Measurements from ENCODE around the gene SBNO2. TPM values are rescaled to one million over a fixed set of nuclear protein-coding genes. Genes with fewer than 3 reads are reported as not detected.

SBNO2 gene
- total RNA-seq, 3 donors from 2014 or later, result 58.0 to 86.6 (median 74.6) TPM

- Histone ChIP-seq H3K36me3 (ENCODE audit: low read depth) (no peaks in the 10 kb centered on the region), H3K4me3 (no peak overlapping the region), H3K9me3 (no peaks in the 10 kb centered on the region), H3K4me1 (ENCODE audit: low read depth) (peaks cover 2% of the 10 kb centered on the region)
- DNase-seq (no peak), ATAC-seq (no peak)
- no peak for TF ChIP-seq CTCF (IDR thresholded peaks at IDR 0.05)
- intact Hi-C loops (cut with DNase I, micrococcal nuclease), result no loop called here
Measured at GRCh38 chr19:1149259-1150045, 24.6 kb downstream of the SBNO2 start.

- TF ChIP-seq CTCF (IDR thresholded peaks at IDR 0.05), result no peak
- Histone ChIP-seq H3K36me3 (ENCODE audit: low read depth) (no peaks in the 10 kb centered on the region), H3K9me3 (no peaks in the 10 kb centered on the region), H3K4me1 (ENCODE audit: low read depth) (no peaks in the 10 kb centered on the region), H3K4me3 (no peak overlapping the region)
- intact Hi-C loops (cut with DNase I, micrococcal nuclease), result no loop called here
- DNase-seq (no peak), ATAC-seq (no peak)
Measured at GRCh38 chr19:1147934-1148549, 26.0 kb downstream of the SBNO2 start.

GRCh38 chr19:1146858-1147780 lies 26.9 kb downstream of the SBNO2 start:
- intact Hi-C loops (cut with DNase I, micrococcal nuclease), result no loop called here
- no peak for TF ChIP-seq CTCF (IDR thresholded peaks at IDR 0.05)
- Histone ChIP-seq H3K9me3 (no peaks in the 10 kb centered on the region), H3K4me1 (ENCODE audit: low read depth) (no peaks in the 10 kb centered on the region), H3K4me3 (no peak overlapping the region), H3K36me3 (ENCODE audit: low read depth) (no peaks in the 10 kb centered on the region)
- ATAC-seq, result no peak
- DNase-seq, result no peak

- no peaks in the 10 kb centered on the region for H3K36me3 ChIP-seq (ENCODE audit: low read depth)
- ATAC-seq (no peak), DNase-seq (no peak)
- TF ChIP-seq CTCF (IDR thresholded peaks at IDR 0.05), result no peak
- intact Hi-C loops (cut with DNase I, micrococcal nuclease), result no loop called here
- H3K4me1 ChIP-seq (ENCODE audit: low read depth), result no peaks in the 10 kb centered on the region
- H3K4me3 ChIP-seq, result no peak overlapping the region
- no peaks in the 10 kb centered on the region for H3K9me3 ChIP-seq
Measured at GRCh38 chr19:1146412-1146699, 27.7 kb downstream of the SBNO2 start.

GRCh38 chr19:1145635-1146411 lies 28.2 kb downstream of the SBNO2 start:
- no peaks in the 10 kb centered on the region for H3K4me1 ChIP-seq (ENCODE audit: low read depth)
- intact Hi-C loops (cut with DNase I, micrococcal nuclease), result no loop called here

More at GRCh38 chr19:1145635-1146411, 28.2 kb downstream of the SBNO2 start:
- no peak for TF ChIP-seq CTCF (IDR thresholded peaks at IDR 0.05)
- ATAC-seq (no peak), DNase-seq (no peak)
- H3K4me3 ChIP-seq, result no peak overlapping the region
- no peaks in the 10 kb centered on the region for H3K36me3 ChIP-seq (ENCODE audit: low read depth)
- H3K9me3 ChIP-seq, result no peaks in the 10 kb centered on the region

Data from mucosa of descending colon (tissue), 3 donors.